Lower lobe of right lung (tissue), 2 donors: ENCODE results near the gene GOPC. TPM values are rescaled to one million over a fixed set of nuclear protein-coding genes. Genes with fewer than 3 reads are reported as not detected.

ENCODE experiments used
- ATAC-seq, 2 donors: fragments of 200-7000 bp; cut with Tn5 transposase; one replicate each; pipeline ENCODE4 v1.9.1; 2020 to 2022; ENCODE audit warnings: mild to moderate bottlenecking in 2 of 2, moderate library complexity in 2 of 2
- DNase-seq: peaks from one replicate; pipeline ENCODE4 v3.0.0-alpha.2; 2020
- H3K27ac ChIP-seq: fragments of 200-600 bp; one replicate; pipeline ENCODE4 v1.8.0; 2022
- H3K27me3 ChIP-seq: fragments of 200-600 bp; one replicate; pipeline ENCODE4 v1.8.0; 2022; ENCODE audit warnings: low read depth
- H3K36me3 ChIP-seq: fragments of 200-600 bp; one replicate; pipeline ENCODE4 v1.8.0; 2022; ENCODE audit warnings: mild to moderate bottlenecking
- H3K4me1 ChIP-seq: fragments of 200-600 bp; one replicate; pipeline ENCODE4 v1.8.0; 2022
- H3K4me3 ChIP-seq: fragments of 200-600 bp; one replicate; pipeline ENCODE4 v1.8.0; 2022; ENCODE audit warnings: mild to moderate bottlenecking
- H3K9me3 ChIP-seq: fragments of 200-600 bp; one replicate; pipeline ENCODE4 v1.8.0; 2022
- intact Hi-C: fragments of 100-400 bp; cut with DNase I; formaldehyde crosslinking; loops from one replicate; pipeline ENCODE4 v1.11.0; 2022
- total RNA-seq: library from RNA; stranded (reverse); fragmentation: NEBNext Ultra II Directional; extraction: Animal tissue kit (Norgen Biotek cat#: 25700); gene quantifications from one replicate; pipeline ENCODE4 v1.2.1, GENCODE V29; 2021
- TF ChIP-seq, protein P1 (sequence below): fragments of 200-600 bp; IDR thresholded peaks from one replicate; pipeline ENCODE4 v1.8.0; 2022; ENCODE audit warnings: antibody characterized with exemption, mild to moderate bottlenecking
- donor health status: DM: no; HTN: yes; CAD: no; lungs with severe emphysema.

The GOPC gene
- total RNA-seq, 1 donor from 2014 or later = 22.4 TPM

DNA sequence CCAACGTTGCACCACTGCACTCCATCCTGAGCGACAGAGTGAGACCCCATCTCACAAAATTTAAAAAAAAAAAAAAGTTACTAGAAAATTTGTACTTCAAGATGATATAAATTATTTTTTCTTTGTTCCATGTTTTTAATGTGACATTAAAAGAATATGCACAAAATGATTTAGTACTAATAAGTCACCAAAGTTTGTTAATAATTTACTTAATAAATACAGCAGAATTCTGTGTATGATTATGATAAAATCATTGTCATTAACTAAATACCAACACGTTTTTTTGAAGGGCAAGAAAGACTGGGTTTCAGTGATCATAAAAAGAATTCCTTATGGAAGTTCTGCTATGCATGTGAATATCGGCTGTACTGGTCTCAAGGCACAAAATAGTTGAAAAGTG, 28.1 kb downstream of the GOPC start:
- intact Hi-C loops = no loop called here
- Histone ChIP-seq H3K36me3 (peaks cover 69% of the 10 kb centered on the region), H3K27ac (no peak overlapping the region), H3K27me3 (no peaks in the 10 kb centered on the region), H3K4me3 (no peak overlapping the region), H3K9me3 (no peaks in the 10 kb centered on the region), H3K4me1 (no peaks in the 10 kb centered on the region)
- DNase-seq = no peak
- TF ChIP-seq, protein P1, sequence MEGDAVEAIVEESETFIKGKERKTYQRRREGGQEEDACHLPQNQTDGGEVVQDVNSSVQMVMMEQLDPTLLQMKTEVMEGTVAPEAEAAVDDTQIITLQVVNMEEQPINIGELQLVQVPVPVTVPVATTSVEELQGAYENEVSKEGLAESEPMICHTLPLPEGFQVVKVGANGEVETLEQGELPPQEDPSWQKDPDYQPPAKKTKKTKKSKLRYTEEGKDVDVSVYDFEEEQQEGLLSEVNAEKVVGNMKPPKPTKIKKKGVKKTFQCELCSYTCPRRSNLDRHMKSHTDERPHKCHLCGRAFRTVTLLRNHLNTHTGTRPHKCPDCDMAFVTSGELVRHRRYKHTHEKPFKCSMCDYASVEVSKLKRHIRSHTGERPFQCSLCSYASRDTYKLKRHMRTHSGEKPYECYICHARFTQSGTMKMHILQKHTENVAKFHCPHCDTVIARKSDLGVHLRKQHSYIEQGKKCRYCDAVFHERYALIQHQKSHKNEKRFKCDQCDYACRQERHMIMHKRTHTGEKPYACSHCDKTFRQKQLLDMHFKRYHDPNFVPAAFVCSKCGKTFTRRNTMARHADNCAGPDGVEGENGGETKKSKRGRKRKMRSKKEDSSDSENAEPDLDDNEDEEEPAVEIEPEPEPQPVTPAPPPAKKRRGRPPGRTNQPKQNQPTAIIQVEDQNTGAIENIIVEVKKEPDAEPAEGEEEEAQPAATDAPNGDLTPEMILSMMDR = no peak
- ATAC-seq = no peak

DNA sequence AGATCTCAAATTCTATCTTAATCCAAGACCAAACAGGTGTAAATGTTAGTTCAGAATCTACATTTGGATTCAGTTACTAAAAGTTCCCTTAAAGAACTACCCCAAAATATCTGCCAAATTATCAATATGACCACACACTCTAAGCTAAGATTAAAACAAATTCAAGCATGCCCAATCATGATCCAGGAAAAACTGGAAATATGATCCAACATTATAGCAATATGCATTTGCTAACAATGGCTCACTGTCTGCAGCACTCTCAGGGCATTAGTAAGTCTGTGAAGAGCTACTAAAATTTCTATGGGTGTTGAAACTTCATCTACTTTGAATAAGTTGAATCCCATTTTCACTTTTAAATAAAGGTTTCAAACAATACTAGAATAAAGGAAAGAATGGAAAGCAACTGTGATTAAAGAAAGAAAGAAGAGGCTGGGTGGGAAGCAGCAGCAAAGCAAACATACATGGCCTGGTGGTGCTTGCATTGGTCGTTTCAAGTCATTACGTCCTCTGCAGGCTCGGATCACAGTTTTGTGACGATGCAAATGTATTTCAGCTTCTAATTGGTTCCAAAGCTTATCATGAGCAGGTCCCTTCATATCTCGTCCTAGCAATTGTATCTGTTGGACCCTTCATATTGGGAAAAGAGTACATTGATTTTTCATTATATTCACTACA, 29.2 kb downstream of the GOPC start:
- Histone ChIP-seq H3K27me3 (no peaks in the 10 kb centered on the region), H3K4me3 (no peak overlapping the region), H3K4me1 (no peaks in the 10 kb centered on the region), H3K27ac (no peak overlapping the region), H3K36me3 (peaks cover 71% of the 10 kb centered on the region), H3K9me3 (no peaks in the 10 kb centered on the region)
- DNase-seq (no peak), ATAC-seq (no peak)
- TF ChIP-seq, protein P1 = no peak
- intact Hi-C loops = no loop called here

DNA sequence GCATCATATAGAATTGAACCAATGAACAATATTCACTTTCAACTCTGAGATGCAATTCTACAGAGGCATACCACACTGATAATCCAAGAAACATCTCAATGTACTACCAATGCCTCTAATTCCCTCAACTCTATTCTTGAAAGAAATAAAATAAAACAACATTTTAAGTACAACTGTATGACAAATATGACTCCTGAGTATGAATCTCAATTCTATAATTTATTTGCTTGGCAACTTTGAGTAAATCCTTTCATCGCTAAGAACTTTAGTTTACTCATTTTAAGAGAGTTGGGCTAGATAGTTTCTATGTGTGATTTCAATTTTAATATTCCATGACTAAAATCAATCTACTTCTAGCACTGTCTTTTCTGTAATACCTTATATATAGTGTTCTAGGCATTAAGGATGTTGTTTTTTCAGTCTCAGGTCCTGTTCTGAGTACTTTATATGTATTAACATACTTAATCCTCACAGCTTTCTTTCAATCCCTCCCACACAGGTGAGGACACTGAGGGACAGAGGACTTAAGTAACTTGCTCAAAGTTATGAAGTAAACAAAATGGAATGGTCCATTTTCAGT, 33.4 kb downstream of the GOPC start:
- Histone ChIP-seq H3K36me3 (peaks cover 83% of the 10 kb centered on the region), H3K4me3 (no peak overlapping the region), H3K27ac (no peak overlapping the region), H3K4me1 (no peaks in the 10 kb centered on the region), H3K27me3 (no peaks in the 10 kb centered on the region), H3K9me3 (no peaks in the 10 kb centered on the region)
- DNase-seq (no peak), ATAC-seq (no peak)
- intact Hi-C loops = no loop called here
- TF ChIP-seq, protein P1 = no peak

DNA sequence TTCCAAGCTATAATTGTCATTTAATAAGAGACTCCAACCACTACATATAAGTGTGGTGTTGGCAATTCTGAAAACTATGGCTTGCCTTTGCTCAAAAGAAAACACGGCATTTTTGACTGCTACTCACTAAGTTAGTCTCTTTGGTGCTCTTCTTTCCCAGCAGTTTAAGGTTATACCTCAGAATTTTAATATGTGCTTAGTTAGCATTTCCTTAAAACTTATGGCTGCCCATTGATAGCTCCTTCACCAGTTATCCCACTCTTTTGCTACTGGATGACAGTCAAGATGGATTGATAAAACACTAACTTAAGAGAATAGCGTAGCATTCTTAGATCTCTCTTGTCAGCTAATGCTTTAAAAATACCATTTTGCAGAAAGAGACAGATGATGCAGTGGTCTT, 34.1 kb downstream of the GOPC start:
- H3K27me3 ChIP-seq = no peaks in the 10 kb centered on the region
- TF ChIP-seq, protein P1 = no peak
- no peak for ATAC-seq
- intact Hi-C loops = no loop called here
- no peaks in the 10 kb centered on the region for H3K4me1 ChIP-seq
- H3K9me3 ChIP-seq = no peaks in the 10 kb centered on the region
- no peak overlapping the region for H3K27ac ChIP-seq
- H3K4me3 ChIP-seq = no peak overlapping the region
- H3K36me3 ChIP-seq = peaks cover 81% of the 10 kb centered on the region
- no peak for DNase-seq

DNA sequence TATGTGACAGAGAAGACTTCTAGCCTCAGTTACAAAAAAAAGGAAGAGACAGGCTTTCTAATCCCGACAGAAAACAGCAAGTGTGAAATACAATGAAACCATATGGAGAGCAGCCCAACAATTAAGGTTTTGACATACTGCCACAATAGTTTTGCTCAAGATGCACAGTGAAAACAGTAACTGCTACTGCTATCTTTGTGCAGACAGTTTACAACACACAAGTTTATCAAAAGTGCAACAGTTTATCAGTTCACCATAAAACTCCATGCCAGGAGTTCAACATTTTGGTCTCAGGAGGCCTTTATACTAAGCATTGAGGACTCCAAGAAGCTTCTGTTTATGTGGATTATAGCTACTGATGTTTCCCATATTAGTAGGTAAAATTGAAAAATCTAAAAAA, 37.6 kb downstream of the GOPC start:
- Histone ChIP-seq H3K27ac (no peak overlapping the region), H3K9me3 (no peaks in the 10 kb centered on the region), H3K27me3 (no peaks in the 10 kb centered on the region), H3K4me1 (no peaks in the 10 kb centered on the region), H3K36me3 (peaks cover 67% of the 10 kb centered on the region), H3K4me3 (no peak overlapping the region)
- TF ChIP-seq, protein P1 = no peak
- intact Hi-C loops = no loop called here
- DNase-seq = no peak
- ATAC-seq = no peak
